ENCODE data around the gene SMIM26. TPM values are rescaled to one million over a fixed set of nuclear protein-coding genes. Genes with fewer than 3 reads are reported as not detected.
A peak's percentile ranks its signal among the peaks of the same experiment; 100 is the strongest.

The SMIM26 gene
- total RNA-seq, 4 donors from 2014 or later: 82.4 to 307 (median 183) TPM

- H3K4me3 ChIP-seq: no peak overlapping the region
- H3K9me3 ChIP-seq: no peaks in the 10 kb centered on the region
- intact Hi-C loops (cut with DNase I; ENCODE audit: low total_unique reads): no loop called here
- peak overlapping the region in 1 of 2 donors; percentile 89 for H3K27ac ChIP-seq
- peaks cover 0 to 5% of the 10 kb centered on the region in 2 donors for H3K4me1 ChIP-seq
- TF ChIP-seq CTCF (IDR thresholded peaks at IDR 0.05) (no peak), POLR2A (IDR thresholded peaks at IDR 0.05) (no peak)
- H3K36me3 ChIP-seq: no peaks in the 10 kb centered on the region
- DNase-seq: no peak
- no peaks in the 10 kb centered on the region for H3K27me3 ChIP-seq
These were observed 22.9 kb downstream of the SMIM26 start for GRCh38 chr20:18589941-18590674.

GRCh38 chr20:18596270-18596669 lies 29.0 kb downstream of the SMIM26 start:
- intact Hi-C loops (cut with DNase I; ENCODE audit: low total_unique reads): no loop called here
- Histone ChIP-seq H3K36me3 (no peaks in the 10 kb centered on the region), H3K27me3 (no peaks in the 10 kb centered on the region), H3K27ac (no peak overlapping the region), H3K4me3 (no peak overlapping the region), H3K9me3 (no peaks in the 10 kb centered on the region), H3K4me1 (no peaks in the 10 kb centered on the region)
- no peak for DNase-seq
- TF ChIP-seq CTCF (IDR thresholded peaks at IDR 0.05) (no peak), POLR2A (IDR thresholded peaks at IDR 0.05) (no peak)

GRCh38 chr20:18609741-18610140 lies 42.5 kb downstream of the SMIM26 start:
- Histone ChIP-seq H3K4me1 (no peaks in the 10 kb centered on the region), H3K36me3 (no peaks in the 10 kb centered on the region), H3K4me3 (no peak overlapping the region), H3K9me3 (no peaks in the 10 kb centered on the region), H3K27me3 (no peaks in the 10 kb centered on the region), H3K27ac (no peak overlapping the region)
- no peak for TF ChIP-seq POLR2A (IDR thresholded peaks at IDR 0.05)
- no peak for TF ChIP-seq CTCF (IDR thresholded peaks at IDR 0.05)
- intact Hi-C loops (cut with DNase I; ENCODE audit: low total_unique reads): no loop called here
- no peak for DNase-seq

- TF ChIP-seq CTCF (IDR thresholded peaks at IDR 0.05) (no peak), POLR2A (IDR thresholded peaks at IDR 0.05) (no peak)
- H3K27me3 ChIP-seq: no peaks in the 10 kb centered on the region
- intact Hi-C loops (cut with DNase I; ENCODE audit: low total_unique reads): no loop called here
- H3K36me3 ChIP-seq: no peaks in the 10 kb centered on the region
- no peak overlapping the region for H3K4me3 ChIP-seq
- DNase-seq: no peak
- H3K4me1 ChIP-seq: no peaks in the 10 kb centered on the region
- H3K9me3 ChIP-seq: no peaks in the 10 kb centered on the region
- H3K27ac ChIP-seq: no peak overlapping the region
These were observed 44.3 kb downstream of the SMIM26 start for GRCh38 chr20:18611492-18611891.

- TF ChIP-seq CTCF (IDR thresholded peaks at IDR 0.05): no peak
- no peak for TF ChIP-seq POLR2A (IDR thresholded peaks at IDR 0.05)
- no peaks in the 10 kb centered on the region for H3K27me3 ChIP-seq
- DNase-seq: no peak
- no peak overlapping the region for H3K27ac ChIP-seq
- H3K9me3 ChIP-seq: no peaks in the 10 kb centered on the region
- H3K4me3 ChIP-seq: no peak overlapping the region
- intact Hi-C loops (cut with DNase I; ENCODE audit: low total_unique reads): no loop called here
- no peaks in the 10 kb centered on the region for H3K36me3 ChIP-seq
- H3K4me1 ChIP-seq: no peaks in the 10 kb centered on the region
These were observed 46.3 kb downstream of the SMIM26 start for GRCh38 chr20:18613553-18613952.

All from uterus (tissue), 4 donors.